Measurements from ENCODE around the gene RSKR.
A peak's percentile ranks its signal among the peaks of the same experiment; 100 is the strongest.
"Not testable (repeated sequence)": the region's sequence is repeated elsewhere in the genome, so short reads cannot be mapped to it uniquely, and the experiment has no call there.

The RSKR gene, protein sequence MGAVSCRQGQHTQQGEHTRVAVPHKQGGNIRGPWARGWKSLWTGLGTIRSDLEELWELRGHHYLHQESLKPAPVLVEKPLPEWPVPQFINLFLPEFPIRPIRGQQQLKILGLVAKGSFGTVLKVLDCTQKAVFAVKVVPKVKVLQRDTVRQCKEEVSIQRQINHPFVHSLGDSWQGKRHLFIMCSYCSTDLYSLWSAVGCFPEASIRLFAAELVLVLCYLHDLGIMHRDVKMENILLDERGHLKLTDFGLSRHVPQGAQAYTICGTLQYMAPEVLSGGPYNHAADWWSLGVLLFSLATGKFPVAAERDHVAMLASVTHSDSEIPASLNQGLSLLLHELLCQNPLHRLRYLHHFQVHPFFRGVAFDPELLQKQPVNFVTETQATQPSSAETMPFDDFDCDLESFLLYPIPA

DNA sequence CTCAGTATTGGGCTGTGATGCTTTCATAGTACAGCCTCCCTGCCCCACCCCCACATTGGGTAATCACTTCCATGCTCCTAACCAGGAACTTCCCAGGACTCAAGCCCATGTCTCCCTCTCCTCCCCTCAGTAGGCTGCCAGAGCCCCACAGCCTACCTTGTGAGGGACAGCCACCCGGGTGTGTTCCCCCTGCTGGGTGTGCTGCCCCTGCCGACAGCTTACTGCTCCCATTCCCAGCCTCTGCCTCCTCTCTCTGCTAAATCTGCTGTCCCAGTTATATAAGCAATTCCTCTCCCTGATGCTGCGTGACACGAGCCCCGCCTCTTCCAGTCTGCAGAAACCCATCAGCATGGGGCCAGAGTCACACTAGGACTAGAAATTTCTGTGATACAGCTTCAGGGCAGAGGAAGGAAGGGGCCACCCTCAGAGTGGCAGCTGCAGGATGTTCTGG is at the start of gene RSKR:
RSKR (minus strand) TSS at position 255 of the 451 bp plus-strand sequence; CDS start at position 231, 24 bp downstream.
- DNase-seq = no peak

GRCh38 chr17:28663723-28664122 is 49.7 kb upstream of the RSKR start:
- no peak for DNase-seq

GRCh38 chr17:28662527-28662829 is 48.5 kb upstream of the RSKR start:
- DNase-seq = no peak

GRCh38 chr17:28661635-28662526 is 47.9 kb upstream of the RSKR start, which contains the start of the genes SDF2 and SUPT6H:
TSS of gene SDF2 (minus strand) at chr17:28661906. CDS start at chr17:28661876, 30 bp downstream.
TSS of gene SUPT6H (plus strand) at chr17:28662205. CDS start at chr17:28673402, 11,197 bp downstream.
- DNase-seq = peak; percentile 94 to 97

- not testable (repeated sequence) for DNase-seq
Measured at GRCh38 chr17:28659497-28659881, 45.5 kb upstream of the RSKR start.

- not testable (repeated sequence) for DNase-seq
Measured at GRCh38 chr17:28658766-28659496, 44.9 kb upstream of the RSKR start.

- DNase-seq = not testable (repeated sequence)
Measured at GRCh38 chr17:28658342-28658741, 44.4 kb upstream of the RSKR start.

DNA sequence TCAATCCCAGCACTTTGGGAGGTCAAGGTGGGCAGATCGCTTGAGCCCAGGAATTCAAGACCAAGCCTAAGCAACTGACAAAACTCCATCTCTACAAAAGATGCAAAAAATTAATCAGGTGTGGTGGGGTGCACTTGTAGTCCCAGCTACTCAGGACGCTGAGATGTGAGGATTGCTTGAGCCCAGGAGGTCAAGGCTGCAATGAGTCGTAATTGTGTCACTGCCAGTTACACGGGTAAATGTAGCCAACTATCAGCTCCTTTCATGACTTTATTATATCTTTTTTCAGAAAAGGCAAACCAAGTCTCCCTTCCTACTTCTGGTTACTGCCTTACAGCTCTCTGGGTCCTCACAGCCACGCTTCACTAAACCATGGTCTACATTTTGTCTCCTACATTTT is 43.8 kb upstream of the RSKR start:
- DNase-seq = no peak

DNA sequence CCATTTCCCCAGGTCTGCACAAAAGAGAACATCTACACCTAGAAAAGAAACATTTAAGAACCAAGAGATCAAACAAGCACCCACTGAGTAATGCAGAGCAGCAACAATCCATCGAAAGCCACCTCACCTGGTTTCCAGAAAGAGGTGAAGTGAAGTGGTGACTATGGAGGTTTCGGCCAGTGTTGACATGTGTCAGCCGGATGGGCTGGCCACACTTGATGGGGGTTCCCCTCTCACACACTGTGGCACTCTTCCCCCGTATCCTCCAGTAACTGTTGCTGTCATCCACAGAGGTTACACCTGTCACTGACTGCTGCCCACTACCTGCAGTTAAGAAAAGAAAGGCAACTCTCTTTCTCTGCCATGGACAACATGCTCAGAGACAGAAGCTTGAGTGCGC is 41.2 kb upstream of the RSKR start:
- no peak for DNase-seq

DNA sequence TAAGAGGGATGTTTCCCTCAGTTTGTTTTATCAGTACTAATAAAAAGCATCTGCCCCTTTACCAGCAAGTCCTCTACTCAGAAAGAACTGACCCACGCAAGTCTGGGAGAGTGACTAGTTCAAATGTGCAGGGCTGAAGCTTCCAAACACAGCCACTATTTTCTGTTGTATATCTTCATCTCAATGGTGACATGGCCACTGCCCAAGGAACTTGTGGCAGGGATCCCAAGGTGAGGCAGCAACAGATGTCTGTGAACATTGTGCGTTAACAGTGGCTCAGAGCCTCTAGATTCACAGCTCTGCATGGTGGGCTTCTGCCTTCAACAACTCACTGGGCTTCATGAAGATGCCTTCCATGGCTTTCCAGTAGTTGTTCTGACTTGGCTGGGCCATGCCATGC is 34.7 kb upstream of the RSKR start:
- no peak for DNase-seq

- DNase-seq = no peak
Measured at GRCh38 chr17:28646039-28646754, 32.2 kb upstream of the RSKR start.

DNA sequence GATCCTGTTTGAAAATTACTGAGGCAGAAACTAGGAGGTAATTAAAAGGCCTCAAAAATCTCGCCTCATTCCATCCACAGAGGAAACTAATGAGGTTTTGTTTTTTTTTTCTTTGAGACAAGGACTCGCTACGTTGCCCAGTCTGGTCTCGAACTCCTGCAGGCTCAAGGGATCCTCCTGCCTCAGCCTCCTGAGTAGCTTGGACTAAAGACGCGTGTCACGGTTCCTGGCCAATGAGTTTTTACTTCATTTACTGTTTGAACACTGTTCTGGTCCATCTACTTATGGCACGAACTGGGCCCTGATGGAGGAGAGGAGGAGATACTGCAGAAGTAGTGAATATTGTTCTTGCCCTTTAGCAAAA is 31.6 kb upstream of the RSKR start:
- no peak for DNase-seq

DNA sequence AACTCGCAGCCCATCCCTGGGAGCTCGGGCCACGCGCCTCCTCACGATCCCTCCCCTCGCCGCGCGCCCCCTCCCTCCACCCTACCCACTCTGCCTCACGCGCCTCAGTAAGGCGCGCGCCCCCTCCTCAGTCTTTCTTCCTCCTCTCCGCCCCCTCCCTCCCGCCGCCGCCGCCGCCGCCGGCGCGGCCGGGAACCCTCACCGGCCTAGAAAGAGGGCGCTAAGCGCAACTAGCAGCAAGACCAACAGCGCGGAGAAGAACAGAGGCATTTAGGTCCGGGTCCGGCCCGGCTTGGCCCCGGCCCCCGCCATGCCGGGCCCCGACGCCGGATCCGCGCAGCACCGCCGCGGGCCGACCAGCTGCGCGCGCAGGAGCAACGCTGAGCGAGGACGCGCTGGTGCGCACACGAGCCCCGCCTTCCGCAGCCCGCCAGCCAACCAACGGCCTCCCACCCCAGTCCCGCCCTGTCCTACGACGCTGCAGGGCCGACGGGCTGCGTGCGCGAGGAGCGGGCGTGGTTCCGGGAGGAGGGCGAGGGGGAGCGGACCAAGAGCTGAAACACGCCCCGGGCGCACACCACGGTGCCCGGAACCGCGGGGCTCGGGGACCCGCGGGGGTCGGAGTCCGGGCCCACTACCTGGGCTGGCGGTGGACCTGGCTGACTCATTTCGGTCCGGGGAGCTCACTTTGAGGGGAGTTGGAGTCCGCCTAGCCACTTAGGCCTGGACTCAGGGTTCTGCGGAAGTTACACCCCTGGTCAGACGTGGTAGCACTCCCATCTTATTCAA is 31.0 kb upstream of the RSKR start, which contains the start of gene BLTP2:
BLTP2 (minus strand) TSS at position 372 of the 789 bp plus-strand sequence; CDS start at position 270, 102 bp downstream.
- DNase-seq = peak; percentile 93 to 99

GRCh38 chr17:28643983-28644786 is 30.2 kb upstream of the RSKR start:
- DNase-seq = peak; percentile 36 to 80

- DNase-seq = no peak
Measured at GRCh38 chr17:28641579-28641978, 27.6 kb upstream of the RSKR start.

DNA sequence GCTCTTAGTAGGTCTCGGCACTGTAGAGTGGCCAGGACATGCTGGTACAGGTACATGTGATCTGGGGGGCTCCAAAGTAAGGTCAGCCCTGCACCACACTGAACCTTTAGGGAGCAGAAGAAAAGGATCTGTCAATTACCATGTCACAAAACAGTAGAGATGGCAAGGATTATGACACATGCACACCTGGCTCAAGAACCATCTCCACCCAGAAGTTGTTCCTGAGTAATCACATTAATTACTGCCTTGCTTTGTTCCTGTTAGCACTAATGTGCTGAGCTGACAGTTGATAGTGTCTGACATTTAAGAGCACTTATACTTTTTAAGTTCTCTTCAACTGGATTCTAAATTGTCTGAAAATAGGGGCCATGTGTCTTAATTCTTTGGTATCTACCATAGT is 21.5 kb upstream of the RSKR start:
- no peak for DNase-seq

- DNase-seq = no peak
Measured at GRCh38 chr17:28634206-28634865, 20.4 kb upstream of the RSKR start.

GRCh38 chr17:28626818-28627217 is 12.8 kb upstream of the RSKR start:
- DNase-seq = no peak

DNA sequence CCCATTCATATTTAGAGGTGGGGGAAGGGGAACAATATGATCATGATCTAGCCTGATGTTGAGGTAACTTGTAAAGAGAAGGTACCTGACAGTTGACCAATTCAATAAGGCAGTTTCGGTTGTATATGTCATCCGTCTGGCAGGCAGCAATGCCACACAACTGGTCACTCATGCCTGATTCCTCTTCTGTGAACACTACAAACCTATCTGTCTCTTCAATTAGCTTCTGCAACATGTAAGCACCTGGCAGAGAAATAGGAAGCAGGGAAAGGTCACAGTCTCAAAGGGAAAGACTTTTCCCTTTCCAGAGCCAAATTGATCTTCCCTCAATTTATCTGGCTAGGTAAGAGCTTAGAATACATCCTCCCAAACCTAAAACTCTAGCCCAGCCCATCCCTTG is 10.2 kb upstream of the RSKR start:
- no peak for DNase-seq

- DNase-seq = no peak
Measured at GRCh38 chr17:28623696-28624095, 9.7 kb upstream of the RSKR start.

Data from NCI-H526 (cell line).